BJ (cell line): ENCODE measurements around the gene ATAD3B. TPM values are rescaled to one million over a fixed set of nuclear protein-coding genes. Genes with fewer than 3 reads are reported as not detected.
"Not testable (repeated sequence)": the region's sequence is repeated elsewhere in the genome, so short reads cannot be mapped to it uniquely, and the experiment has no call there.

Experiments used
- CTCF ChIA-PET: fragments of 350-600 bp; formaldehyde crosslinking; extraction: SDS; loops from one replicate; lab custom pipeline; 2021; ENCODE audit warnings: antibody characterized with exemption, inconsistent platforms; lab: Yijun Ruan, JAX
- POLR2A ChIA-PET: fragments of 300-600 bp; sonication (Branson Sonifier 250); formaldehyde crosslinking; extraction: SDS; loops from one replicate; lab custom pipeline; 2021; ENCODE audit warnings: antibody characterized with exemption; lab: Charles Lee
- DNase-seq: peaks from one replicate; pipeline ENCODE4 v3.0.0-alpha.2; 2011; ENCODE audit warnings: low read depth
- H3K27me3 ChIP-seq: 2 replicates; pipeline ENCODE4 v1.6.0; 2011; ENCODE audit warnings: low read length; ENCODE audit not compliant: control insufficient read depth, insufficient read depth
- H3K36me3 ChIP-seq: 2 replicates; pipeline ENCODE4 v1.5.1; 2011; ENCODE audit warnings: low read length; ENCODE audit not compliant: control insufficient read depth, insufficient read depth
- H3K4me3 ChIP-seq: 2 replicates; pipeline ENCODE4 v1.5.1; 2011; ENCODE audit warnings: low read depth, mild to moderate bottlenecking, control low read depth, low read length
- CTCF ChIP-seq: IDR thresholded peaks from 2 replicates; pipeline ENCODE4 v1.5.1; 2011; ENCODE audit warnings: low read depth, mild to moderate bottlenecking, control low read depth, inconsistent platforms, low read length, moderate library complexity; ENCODE audit not compliant: insufficient read depth
- polyA plus RNA-seq: library from polyadenylated mRNA; depleted of rRNA; stranded (reverse); fragments of >200 nt; gene quantifications from 2 replicates; pipeline ENCODE4 v1.2.3, GENCODE V29; 2011

The ATAD3B gene
- polyA plus RNA-seq, 1 experiment, result 12.5 TPM

- Histone ChIP-seq H3K27me3 (no peaks in the 10 kb centered on the region), H3K36me3 (peaks cover 19% of the 10 kb centered on the region), H3K4me3 (no peak overlapping the region)
- no peak for DNase-seq
- TF ChIP-seq CTCF, result no peak
- ChIA-PET POLR2A (no interaction called here), CTCF (interaction anchor here (0.8 kb wide), 1 partner anchor 15 kb away, joined by 3 read pairs; no protein-coding TSS in a partner anchor)
Observed at GRCh38 chr1:1489861-1490260, 18.3 kb downstream of the ATAD3B start.

- DNase-seq, result no peak
- H3K36me3 ChIP-seq, result peaks cover 22% of the 10 kb centered on the region
- ChIA-PET POLR2A (no interaction called here), CTCF (interaction anchor here (0.8 kb wide), 1 partner anchor 14 kb away, joined by 3 read pairs; no protein-coding TSS in a partner anchor)
- no peak for TF ChIP-seq CTCF
- H3K27me3 ChIP-seq, result no peaks in the 10 kb centered on the region
- no peak overlapping the region for H3K4me3 ChIP-seq
Observed at GRCh38 chr1:1490633-1491230, 19.2 kb downstream of the ATAD3B start.

GRCh38 chr1:1491601-1492000, 20.0 kb downstream of the ATAD3B start:
- CTCF ChIA-PET, result interaction anchor here (1.0 kb wide), 1 partner anchor 8 kb away, joined by 4 read pairs; no protein-coding TSS in a partner anchor

GRCh38 chr1:1494311-1494710, 22.7 kb downstream of the ATAD3B start:
- H3K27me3 ChIP-seq, POLR2A ChIA-PET, H3K4me3 ChIP-seq, DNase-seq: not testable (repeated sequence)
- CTCF ChIA-PET, result interaction anchor here (1.5 kb wide), 1 partner anchor 10 kb away, joined by 3 read pairs; no protein-coding TSS in a partner anchor
- peaks cover 13% of the 10 kb centered on the region for H3K36me3 ChIP-seq

More at GRCh38 chr1:1491601-1492000, 20.0 kb downstream of the ATAD3B start:
- POLR2A ChIA-PET, result no interaction called here
- DNase-seq, result no peak
- TF ChIP-seq CTCF, result no peak
- no peak overlapping the region for H3K4me3 ChIP-seq
- no peaks in the 10 kb centered on the region for H3K27me3 ChIP-seq
- peaks cover 22% of the 10 kb centered on the region for H3K36me3 ChIP-seq

- H3K27me3 ChIP-seq, POLR2A ChIA-PET, H3K4me3 ChIP-seq, DNase-seq, H3K36me3 ChIP-seq, CTCF ChIA-PET: not testable (repeated sequence)
Observed at GRCh38 chr1:1495461-1495975, 24.0 kb downstream of the ATAD3B start.

GRCh38 chr1:1504777-1505365, 33.3 kb downstream of the ATAD3B start:
- H3K27me3 ChIP-seq, DNase-seq, H3K36me3 ChIP-seq, H3K4me3 ChIP-seq, POLR2A ChIA-PET: not testable (repeated sequence)
- peak; percentile 51 for TF ChIP-seq CTCF
- CTCF ChIA-PET, result interaction anchor here (0.6 to 1.7 kb wide), 10 partner anchors 11 to 384 kb away, joined by 3 to 4 read pairs (median 3); partner anchors contain the start of gene CCNL2

GRCh38 chr1:1505366-1505798, 33.8 kb downstream of the ATAD3B start:
- H3K4me3 ChIP-seq, POLR2A ChIA-PET, DNase-seq, H3K27me3 ChIP-seq, H3K36me3 ChIP-seq: not testable (repeated sequence)
- CTCF ChIA-PET, result interaction anchor here (0.6 to 1.7 kb wide), 12 partner anchors 13 to 384 kb away, joined by 3 to 4 read pairs (median 4); partner anchors contain the start of genes AURKAIP1 and CCNL2

GRCh38 chr1:1505801-1506200, 34.2 kb downstream of the ATAD3B start:
- POLR2A ChIA-PET, H3K27me3 ChIP-seq, H3K36me3 ChIP-seq, DNase-seq, H3K4me3 ChIP-seq: not testable (repeated sequence)
- CTCF ChIA-PET, result interaction anchor here (0.6 to 1.4 kb wide), 8 partner anchors 13 to 385 kb away, joined by 3 to 4 read pairs (median 4); partner anchors contain the start of gene AURKAIP1
